ENCODE results near the gene ATP5IF1. TPM values are rescaled to one million over a fixed set of nuclear protein-coding genes. Genes with fewer than 3 reads are reported as not detected.
A peak's percentile ranks its signal among the peaks of the same experiment; 100 is the strongest.

The ATP5IF1 gene
- total and polyA plus RNA-seq, 9 of the 15 experiments (the other 6 are each of a cell fraction or from before 2014, with no cell fraction given) = 292 to 1,422 (median 388) TPM

GRCh38 chr1:28236656-28237322 is 865 bp downstream of the ATP5IF1 start (continued):
- TF ChIP-seq AFF4 (CRISPR knock-in tag; IDR thresholded peaks at IDR 0.05) (no peak), WHSC1 (IDR thresholded peaks at IDR 0.05; ENCODE audit: low read length) (no peak), ZNF384 (IDR thresholded peaks at IDR 0.05; ENCODE audit: low read depth, low read length) (no peak), ZNF766 (CRISPR knock-in tag; conservative IDR thresholded peaks at IDR 0.05) (peak; percentile 38; the same call in 1 of the 2 replicates), TGIF2 (CRISPR knock-in tag; IDR thresholded peaks at IDR 0.05) (no peak), NFIC (IDR thresholded peaks at IDR 0.05) (peak; percentile 65), E2F6 (IDR thresholded peaks at IDR 0.05; ENCODE audit: borderline replicate concordance in 1 of 2, extremely low read depth in 1 of 2, insufficient read depth in 1 of 2, insufficient read length in 1 of 2, low read depth in 1 of 2, low read length in 1 of 2, poor library complexity in 1 of 2, severe bottlenecking in 1 of 2) (peak in 1 of 2 experiments; percentile 50), TAF1 (IDR thresholded peaks at IDR 0.05; ENCODE audit: control insufficient read depth, extremely low read depth, insufficient read depth, low read length, severe bottlenecking) (peak; percentile 41), ZNF217 (CRISPR knock-in tag; IDR thresholded peaks at IDR 0.05) (no peak), ZNF449 (CRISPR knock-in tag; IDR thresholded peaks at IDR 0.05) (no peak), GABPB2 (CRISPR knock-in tag; conservative IDR thresholded peaks at IDR 0.05) (no peak), EP300 (IDR thresholded peaks at IDR 0.05; ENCODE audit: low read length) (peak; percentile 70; the same call in 1 of the 2 replicates)
- TF ChIP-seq, protein P1, sequence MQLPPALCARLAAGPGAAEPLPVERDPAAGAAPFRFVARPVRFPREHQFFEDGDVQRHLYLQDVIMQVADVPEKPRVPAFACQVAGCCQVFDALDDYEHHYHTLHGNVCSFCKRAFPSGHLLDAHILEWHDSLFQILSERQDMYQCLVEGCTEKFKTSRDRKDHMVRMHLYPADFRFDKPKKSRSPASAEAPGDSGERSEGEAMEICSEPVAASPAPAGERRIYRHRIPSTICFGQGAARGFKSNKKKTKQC (CRISPR knock-in tag; IDR thresholded peaks at IDR 0.05) = peak; percentile 71
- TF ChIP-seq, protein P2, sequence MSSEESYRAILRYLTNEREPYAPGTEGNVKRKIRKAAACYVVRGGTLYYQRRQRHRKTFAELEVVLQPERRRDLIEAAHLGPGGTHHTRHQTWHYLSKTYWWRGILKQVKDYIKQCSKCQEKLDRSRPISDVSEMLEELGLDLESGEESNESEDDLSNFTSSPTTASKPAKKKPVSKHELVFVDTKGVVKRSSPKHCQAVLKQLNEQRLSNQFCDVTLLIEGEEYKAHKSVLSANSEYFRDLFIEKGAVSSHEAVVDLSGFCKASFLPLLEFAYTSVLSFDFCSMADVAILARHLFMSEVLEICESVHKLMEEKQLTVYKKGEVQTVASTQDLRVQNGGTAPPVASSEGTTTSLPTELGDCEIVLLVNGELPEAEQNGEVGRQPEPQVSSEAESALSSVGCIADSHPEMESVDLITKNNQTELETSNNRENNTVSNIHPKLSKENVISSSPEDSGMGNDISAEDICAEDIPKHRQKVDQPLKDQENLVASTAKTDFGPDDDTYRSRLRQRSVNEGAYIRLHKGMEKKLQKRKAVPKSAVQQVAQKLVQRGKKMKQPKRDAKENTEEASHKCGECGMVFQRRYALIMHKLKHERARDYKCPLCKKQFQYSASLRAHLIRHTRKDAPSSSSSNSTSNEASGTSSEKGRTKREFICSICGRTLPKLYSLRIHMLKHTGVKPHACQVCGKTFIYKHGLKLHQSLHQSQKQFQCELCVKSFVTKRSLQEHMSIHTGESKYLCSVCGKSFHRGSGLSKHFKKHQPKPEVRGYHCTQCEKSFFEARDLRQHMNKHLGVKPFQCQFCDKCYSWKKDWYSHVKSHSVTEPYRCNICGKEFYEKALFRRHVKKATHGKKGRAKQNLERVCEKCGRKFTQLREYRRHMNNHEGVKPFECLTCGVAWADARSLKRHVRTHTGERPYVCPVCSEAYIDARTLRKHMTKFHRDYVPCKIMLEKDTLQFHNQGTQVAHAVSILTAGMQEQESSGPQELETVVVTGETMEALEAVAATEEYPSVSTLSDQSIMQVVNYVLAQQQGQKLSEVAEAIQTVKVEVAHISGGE (CRISPR knock-in tag; IDR thresholded peaks at IDR 0.05) = peak in 1 of 3 experiments; percentile 71; a peak in 2 of 6 replicates

Data from K562 (cell line).